ENCODE data around the gene APOB. TPM values are rescaled to one million over a fixed set of nuclear protein-coding genes. Genes with fewer than 3 reads are reported as not detected.

The APOB gene
- total and polyA plus RNA-seq, 2 of the 8 experiments (the other 6 are each of a cell fraction or from before 2014, with no cell fraction given), result 0.15 to 0.61 TPM

DNA sequence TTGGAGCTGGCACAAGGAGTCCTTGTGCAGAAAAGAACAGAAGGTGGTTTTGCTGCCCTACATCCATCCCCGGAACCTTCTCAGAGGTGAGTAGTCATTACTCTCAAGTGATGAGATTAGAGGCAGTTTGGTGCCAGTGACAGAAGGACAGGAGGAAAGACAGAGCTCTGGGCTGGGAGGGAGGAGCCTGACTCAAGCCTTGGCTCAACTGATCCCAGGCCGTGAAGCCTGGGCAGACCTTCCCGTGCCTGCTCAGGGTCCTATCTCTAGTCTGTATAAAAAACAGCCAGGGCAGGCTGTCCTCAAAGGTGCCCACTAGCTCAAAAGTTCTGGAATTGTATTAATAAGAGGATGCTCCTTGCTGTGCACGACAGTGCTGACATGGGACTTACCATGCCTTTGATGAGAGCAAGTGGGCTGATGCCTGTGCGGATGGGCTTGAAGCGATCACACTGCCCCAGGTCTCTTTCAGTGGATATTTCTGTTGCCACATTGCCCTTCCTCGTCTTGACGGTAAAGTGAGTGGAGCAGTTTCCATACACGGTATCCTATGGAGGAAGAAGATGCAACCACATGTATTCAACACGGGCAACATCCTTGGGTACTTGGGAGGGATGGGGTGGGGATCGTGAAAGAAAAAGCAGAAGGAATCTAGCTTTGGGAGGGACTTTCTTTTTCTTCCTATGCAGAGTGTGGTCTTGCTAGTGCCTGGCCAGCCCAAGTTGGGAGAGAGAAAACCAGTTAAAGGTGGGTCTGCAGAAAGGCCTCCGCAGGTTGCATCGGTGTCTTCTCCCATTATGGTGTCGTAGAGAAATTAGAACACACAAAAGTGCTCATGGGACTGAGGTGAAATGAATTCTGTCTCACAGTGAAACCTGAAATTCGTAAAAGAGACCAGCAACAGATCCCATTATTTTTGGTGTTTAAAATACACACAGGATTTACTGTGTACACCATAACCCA, 6.9 kb downstream of the APOB start:
- Histone ChIP-seq H4K5ac (ENCODE audit: insufficient read length, low read depth, low read length) (no peak overlapping the region), H3K23ac (ENCODE audit: insufficient read length) (no peak overlapping the region), H3K79me1 (ENCODE audit: low read depth, low read length) (no peaks in the 10 kb centered on the region), H3K9me3 (ENCODE audit: insufficient read depth in 2 of 2, low read depth in 1 of 2, low read length in 1 of 2) (no peaks in the 10 kb centered on the region), H3K9ac (replicated peaks in 1 of 4; ENCODE audit: extremely low read depth in 1 of 4, low read depth in 3 of 4, low read length in 3 of 4) (no peak overlapping the region), H2BK5ac (ENCODE audit: low read depth, low read length) (no peak overlapping the region), H3K4ac (replicated peaks; ENCODE audit: insufficient read length, low read depth, low read length) (no peak overlapping the region), H2BK15ac (ENCODE audit: low read length) (no peak overlapping the region), H3K27me3 (replicated peaks in 1 of 4; ENCODE audit: control insufficient read depth in 3 of 4, extremely low read depth in 1 of 4, insufficient read depth in 3 of 4, low read length in 3 of 4) (no peaks in the 10 kb centered on the region), H2AFZ (ENCODE audit: low read length) (no peak overlapping the region), H3K4me2 (ENCODE audit: insufficient read depth in 1 of 2, low read depth in 2 of 2, low read length in 2 of 2) (no peak overlapping the region), H4K91ac (replicated peaks; ENCODE audit: insufficient read length, low read length) (no peak overlapping the region), H3K27ac (ENCODE audit: low read depth, low read length) (no peak overlapping the region), H2BK20ac (ENCODE audit: low read length) (no peak overlapping the region), H2BK120ac (replicated peaks; ENCODE audit: low read depth, low read length) (no peak overlapping the region), H3K23me2 (ENCODE audit: low read depth, low read length) (no peaks in the 10 kb centered on the region), H3K4me3 (ENCODE audit: extremely low read depth in 1 of 4, insufficient read depth in 2 of 4, low read depth in 3 of 4, low read length in 4 of 4) (no peak overlapping the region), H3K79me2 (ENCODE audit: control insufficient read depth in 1 of 2, insufficient read depth in 2 of 2, low read length in 2 of 2) (no peaks in the 10 kb centered on the region), H3K14ac (ENCODE audit: insufficient read length) (no peak overlapping the region), H3K36me3 (ENCODE audit: control insufficient read depth in 2 of 4, insufficient read depth in 4 of 4, low read length in 3 of 4) (no peaks in the 10 kb centered on the region), H2BK12ac (ENCODE audit: low read depth, low read length) (no peak overlapping the region), H2AK5ac (ENCODE audit: low read depth, low read length) (no peak overlapping the region), H3K56ac (replicated peaks; ENCODE audit: insufficient read length, low read depth, low read length) (no peak overlapping the region), H3K18ac (ENCODE audit: extremely low read depth, low read length) (no peak overlapping the region), H3K4me1 (replicated peaks in 1 of 4; ENCODE audit: control insufficient read depth in 3 of 4, insufficient read depth in 4 of 4, low read length in 3 of 4) (no peaks in the 10 kb centered on the region), H4K20me1 (replicated peaks in 1 of 2; ENCODE audit: control insufficient read depth in 1 of 2, insufficient read depth in 2 of 2, low read length in 2 of 2) (no peaks in the 10 kb centered on the region), H4K8ac (ENCODE audit: extremely low read depth, insufficient read depth, low read length) (no peak overlapping the region)
- 87% methylated on average over 15 of the region's 15 CpGs; no CpG with 5 or more reads in 1 of the 2 experiments for WGBS, 2 experiments (ENCODE audit: extremely low coverage in 1 of 2, insufficient coverage in 1 of 2, insufficient read length in 1 of 2, insufficient replicate concordance in 2 of 2, low coverage in 1 of 2, low lambda C conversion rate in 2 of 2, missing lambda C conversion rate in 1 of 2)
- FAIRE-seq, result no peak
- no peak for DNase-seq (ENCODE audit: low read depth in 1 of 2, low spot score in 2 of 2)
- ChIA-PET CTCF (ENCODE audit: partially characterized antibody) (interaction anchor here (1.3 to 2.0 kb wide), 7 partner anchors 10 to 280 kb away, joined by 3 to 11 read pairs (median 6); no protein-coding TSS in a partner anchor), POLR2A (ENCODE audit: partially characterized antibody) (no interaction called here)
- TF ChIP-seq KDM1A (IDR thresholded peaks at IDR 0.05; ENCODE audit: borderline replicate concordance, low read length) (no peak), E2F6 (IDR thresholded peaks at IDR 0.05) (no peak)

All from H1 (cell line).